ENCODE results near the gene NRG2.

Gene NRG2

GRCh38 chr5:139968547-139969261 is 74.4 kb downstream of the NRG2 start:
- peak; percentile 85 for DNase-seq (ENCODE audit: low spot score)

- no peak for DNase-seq (ENCODE audit: low spot score)
Observed at GRCh38 chr5:139967353-139967752, 75.7 kb downstream of the NRG2 start.

- no peak for DNase-seq (ENCODE audit: low spot score)
Observed at GRCh38 chr5:139966856-139967255, 76.2 kb downstream of the NRG2 start.

- DNase-seq (ENCODE audit: low spot score): no peak
Observed at GRCh38 chr5:139964994-139965565, 78.0 kb downstream of the NRG2 start.

- DNase-seq (ENCODE audit: low spot score): no peak
Observed at GRCh38 chr5:139964266-139964993, 78.7 kb downstream of the NRG2 start.

GRCh38 chr5:139962445-139962844 is 80.7 kb downstream of the NRG2 start:
- DNase-seq (ENCODE audit: low spot score): no peak

GRCh38 chr5:139961435-139962157 is 81.5 kb downstream of the NRG2 start:
- DNase-seq (ENCODE audit: low spot score): peak; percentile 62

GRCh38 chr5:139960723-139961383 is 82.2 kb downstream of the NRG2 start:
- no peak for DNase-seq (ENCODE audit: low spot score)

GRCh38 chr5:139958432-139959148 is 84.5 kb downstream of the NRG2 start:
- DNase-seq (ENCODE audit: low spot score): no peak

- DNase-seq (ENCODE audit: low spot score): no peak
Observed at GRCh38 chr5:139956342-139956741, 86.8 kb downstream of the NRG2 start.

GRCh38 chr5:139955616-139956273 is 87.4 kb downstream of the NRG2 start:
- DNase-seq (ENCODE audit: low spot score): no peak

- DNase-seq (ENCODE audit: low spot score): no peak
Observed at GRCh38 chr5:139955053-139955605, 88.0 kb downstream of the NRG2 start.

GRCh38 chr5:139954462-139954861 is 88.6 kb downstream of the NRG2 start:
- no peak for DNase-seq (ENCODE audit: low spot score)

GRCh38 chr5:139954022-139954421 is 89.1 kb downstream of the NRG2 start:
- no peak for DNase-seq (ENCODE audit: low spot score)

GRCh38 chr5:139952574-139952973 is 90.5 kb downstream of the NRG2 start:
- no peak for DNase-seq (ENCODE audit: low spot score)

- DNase-seq (ENCODE audit: low spot score): no peak
Observed at GRCh38 chr5:139951983-139952382, 91.1 kb downstream of the NRG2 start.

- no peak for DNase-seq (ENCODE audit: low spot score)
Observed at GRCh38 chr5:139951296-139951924, 91.7 kb downstream of the NRG2 start.

GRCh38 chr5:139950436-139950835 is 92.7 kb downstream of the NRG2 start:
- DNase-seq (ENCODE audit: low spot score): no peak

GRCh38 chr5:139949710-139950109 is 93.4 kb downstream of the NRG2 start:
- no peak for DNase-seq (ENCODE audit: low spot score)

GRCh38 chr5:139947727-139948126 is 95.4 kb downstream of the NRG2 start:
- DNase-seq (ENCODE audit: low spot score): no peak

Data from AG08395 (cell line).